A549 (cell line): ENCODE results near the gene CYLD. TPM values are rescaled to one million over a fixed set of nuclear protein-coding genes. Genes with fewer than 3 reads are reported as not detected.

Experiments
- ATAC-seq, 2 experiments: fragments of 200-7000 bp in 1 of 2; fragments of >200 bp in 1 of 2; cut with Nextera tagmentation in 1 of 2; cut with Tn5 transposase in 1 of 2; 3 replicates each; pipeline versions ENCODE4 v1.8.0 to v1.9.1; 2018 to 2020; ENCODE audit warnings: mild to moderate bottlenecking in 1 of 2, moderate library complexity in 1 of 2
- CTCF ChIA-PET: fragments of 300-600 bp; sonication (Branson Sonifier 250); formaldehyde crosslinking; extraction: SDS; loops from one replicate; lab custom pipeline; 2021; ENCODE audit warnings: antibody characterized with exemption, inconsistent platforms; lab: Yijun Ruan, JAX
- POLR2A ChIA-PET: fragments of 350-600 bp; formaldehyde crosslinking; extraction: SDS; loops from one replicate; lab custom pipeline; 2021; ENCODE audit warnings: antibody characterized with exemption, inconsistent platforms; lab: Yijun Ruan, JAX
- DNase-seq, 2 experiments: peaks; one replicate each; pipeline versions ENCODE4 v3.0.0 to v3.0.0-alpha.2; 2011 to 2016; ENCODE audit warnings: low read depth in 1 of 2, low spot score in 1 of 2
- FAIRE-seq: peaks from 2 replicates; lab custom pipeline; 2011; peaks lifted over from hg19 to GRCh38; lab: Jason Lieb, UNC
- H3K27ac ChIP-seq, 2 experiments: fragments of >200 bp; sonication (Bioruptor Twin); formaldehyde crosslinking; 3 replicates each; pipeline ENCODE4 v1.5.1; 2016 to 2017
- H3K4me1 ChIP-seq: fragments of >200 bp; sonication (Bioruptor Twin); formaldehyde crosslinking; 3 replicates; pipeline ENCODE4 v1.6.1; 2016
- H3K4me2 ChIP-seq: fragments of >200 bp; sonication (Bioruptor Twin); formaldehyde crosslinking; 3 replicates; pipeline ENCODE4 v1.6.1; 2016
- H3K4me3 ChIP-seq: fragments of >200 bp; sonication (Bioruptor Twin); formaldehyde crosslinking; 3 replicates; pipeline ENCODE4 v1.5.1; 2016
- H3K9me3 ChIP-seq: fragments of >200 bp; sonication (Bioruptor Twin); formaldehyde crosslinking; 3 replicates; pipeline ENCODE4 v1.6.1; 2016
- BHLHE40 ChIP-seq: IDR thresholded peaks from 2 replicates; pipeline ENCODE4 v1.6.1; 2012; ENCODE audit warnings: low read depth, low read length, inconsistent platforms
- CBX2 ChIP-seq: fragments of 200-600 bp; sonication (generic); IDR thresholded peaks from 2 replicates; pipeline ENCODE4 v1.6.1; 2016; ENCODE audit warnings: low read depth, mild to moderate bottlenecking, borderline replicate concordance
- EP300 ChIP-seq, 2 experiments: fragments of >200 bp; sonication (Bioruptor Twin); formaldehyde crosslinking; IDR thresholded peaks; 2 replicates in 1 of 2; 3 replicates in 1 of 2; pipeline ENCODE4 v1.6.1; 2016 to 2017
- ESRRA ChIP-seq: fragments of 150-350 bp; IDR thresholded peaks from 2 replicates; pipeline ENCODE4 v1.6.1; 2014; ENCODE audit warnings: mild to moderate bottlenecking, low read length, borderline replicate concordance
- FOXS1 ChIP-seq: fragments of 250-450 bp; sonication (Bioruptor Pico); IDR thresholded peaks from 2 replicates; pipeline ENCODE4 v1.5.0; 2020; ENCODE audit warnings: mild to moderate bottlenecking, moderate library complexity
- GATA3 ChIP-seq: IDR thresholded peaks from 2 replicates; pipeline ENCODE4 v1.6.1; 2012; ENCODE audit warnings: borderline replicate concordance
- HDAC2 ChIP-seq: fragments of 200-600 bp; sonication (generic); IDR thresholded peaks from 2 replicates; pipeline ENCODE4 v1.6.1; 2016
- HOXA7 ChIP-seq: fragments of 250-450 bp; sonication (Bioruptor Pico); IDR thresholded peaks from 2 replicates; pipeline ENCODE4 v1.5.0; 2020; ENCODE audit warnings: mild to moderate bottlenecking, moderate library complexity
- HOXB13 ChIP-seq: fragments of 250-450 bp; sonication (Bioruptor Pico); IDR thresholded peaks from 2 replicates; pipeline ENCODE4 v1.5.0; 2020; ENCODE audit warnings: low read depth, mild to moderate bottlenecking, moderate library complexity
- HOXB5 ChIP-seq: fragments of 250-450 bp; sonication (Bioruptor Pico); IDR thresholded peaks from 2 replicates; pipeline ENCODE4 v1.5.0; 2020; ENCODE audit warnings: mild to moderate bottlenecking, moderate library complexity
- JUN ChIP-seq, 2 experiments: fragments of >200 bp; sonication (Bioruptor Twin); formaldehyde crosslinking; IDR thresholded peaks; 2 replicates in 1 of 2; 3 replicates in 1 of 2; pipeline ENCODE4 v1.6.1; 2016 to 2017
- KDM1A ChIP-seq: fragments of 200-600 bp; sonication (generic); IDR thresholded peaks from 2 replicates; pipeline ENCODE4 v1.6.1; 2016; ENCODE audit warnings: low read depth, mild to moderate bottlenecking
- KDM5A ChIP-seq: fragments of 200-600 bp; sonication (generic); IDR thresholded peaks from 2 replicates; pipeline ENCODE4 v1.6.1; 2016; ENCODE audit warnings: antibody characterized with exemption, mild to moderate bottlenecking
- MAFK ChIP-seq: fragments of 450-650 bp; IDR thresholded peaks from 2 replicates; pipeline ENCODE4 v1.6.1; 2014; ENCODE audit not compliant: partially characterized antibody
- NFE2L2 ChIP-seq: fragments of 150-350 bp; conservative IDR thresholded peaks from 2 replicates; pipeline ENCODE4 v1.6.1; 2014; ENCODE audit warnings: low read length
- PBX3 ChIP-seq: IDR thresholded peaks from 2 replicates; pipeline ENCODE4 v1.6.1; 2012
- RCOR1 ChIP-seq: fragments of 150-350 bp; IDR thresholded peaks from 2 replicates; pipeline ENCODE4 v1.6.1; 2014; ENCODE audit warnings: antibody characterized with exemption, low read length, low read depth
- RFX5 ChIP-seq: fragments of 450-650 bp; IDR thresholded peaks from 2 replicates; pipeline ENCODE4 v1.7.1; 2014; ENCODE audit warnings: antibody characterized with exemption, mild to moderate bottlenecking, moderate library complexity
- RNF2 ChIP-seq: fragments of 200-600 bp; sonication (generic); IDR thresholded peaks from 2 replicates; pipeline ENCODE4 v1.6.1; 2016; ENCODE audit warnings: low read depth, mild to moderate bottlenecking, antibody characterized with exemption, moderate library complexity, borderline replicate concordance
- SREBF2 ChIP-seq: fragments of 450-650 bp; IDR thresholded peaks from 2 replicates; pipeline ENCODE4 v1.6.1; 2014; ENCODE audit warnings: mild to moderate bottlenecking, moderate library complexity
- TP53 ChIP-seq: fragments of 250-450 bp; sonication (Bioruptor Pico); IDR thresholded peaks from 2 replicates; pipeline ENCODE4 v1.5.0; 2021; ENCODE audit warnings: mild to moderate bottlenecking, moderate library complexity
- whole genome bisulfite sequencing: methylation state at CpG from one replicate; pipeline ENCODE4 v1.1.6; 2017; ENCODE audit errors: missing lambda C conversion rate; 5-methylcytosine and 5-hydroxymethylcytosine counted together
- polyA plus RNA-seq, 4 experiments: library from polyadenylated mRNA; depleted of rRNA in 3 of 4; stranded (reverse); fragments of >200 nt; fragmentation: RNase III in 1 of 4; extraction: RNeasy Plus Mini Kit Qiagen cat#74134 plus additional on column Dnase treatment in 1 of 4; gene quantifications; 2 replicates in 3 of 4; 3 replicates in 1 of 4; pipeline ENCODE4 v1.2.3, GENCODE V29; 2011 to 2017
- TF ChIP-seq, protein P1 (sequence below): fragments of 150-350 bp; IDR thresholded peaks from 2 replicates; pipeline ENCODE4 v1.6.1; 2014; ENCODE audit warnings: low read depth, mild to moderate bottlenecking, low read length
- TF ChIP-seq, protein P2 (sequence below): fragments of >200 bp; sonication (Bioruptor Twin); formaldehyde crosslinking; IDR thresholded peaks from 3 replicates; pipeline ENCODE4 v1.5.1; 2016

CYLD gene
- polyA plus RNA-seq, 2 of the 4 experiments (the other 2 are of a cell fraction), result 6.5 to 12.7 TPM

DNA sequence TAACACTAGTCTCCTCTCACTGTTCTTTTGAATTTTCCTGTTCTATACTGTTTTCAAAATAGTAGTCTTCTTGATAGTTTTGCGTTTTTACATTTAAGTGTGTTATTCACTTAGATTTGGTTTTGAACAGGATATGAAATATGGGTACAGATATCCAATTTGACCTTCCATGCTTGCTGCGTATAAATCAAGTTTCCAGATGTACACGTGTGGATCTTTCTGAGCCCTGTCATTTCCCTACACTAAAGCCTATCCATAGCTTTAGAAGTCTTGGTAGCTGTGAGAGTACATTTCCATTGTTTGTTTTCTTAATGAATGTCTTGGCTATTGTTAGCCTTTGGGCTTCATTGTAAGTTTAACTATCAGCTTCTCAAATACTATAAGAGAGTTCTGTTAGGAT, 20.4 kb downstream of the CYLD start:
- Histone ChIP-seq H3K9me3 (0 out of 3 replicates have a peak, but pooled peaks cover 2% of the 10 kb centered on the region), H3K4me1 (peaks cover 4% of the 10 kb centered on the region; the same call in 1 of the 3 replicates), H3K4me2 (no peak overlapping the region), H3K4me3 (no peak overlapping the region), H3K27ac (no peak overlapping the region)
- ATAC-seq, result no peak
- TF ChIP-seq HOXA7, result no peak
- TF ChIP-seq RFX5, result no peak
- TF ChIP-seq SREBF2, result no peak
- no peak for TF ChIP-seq MAFK
- TF ChIP-seq FOXS1, result no peak
- no peak for TF ChIP-seq NFE2L2
- TF ChIP-seq, protein P1, sequence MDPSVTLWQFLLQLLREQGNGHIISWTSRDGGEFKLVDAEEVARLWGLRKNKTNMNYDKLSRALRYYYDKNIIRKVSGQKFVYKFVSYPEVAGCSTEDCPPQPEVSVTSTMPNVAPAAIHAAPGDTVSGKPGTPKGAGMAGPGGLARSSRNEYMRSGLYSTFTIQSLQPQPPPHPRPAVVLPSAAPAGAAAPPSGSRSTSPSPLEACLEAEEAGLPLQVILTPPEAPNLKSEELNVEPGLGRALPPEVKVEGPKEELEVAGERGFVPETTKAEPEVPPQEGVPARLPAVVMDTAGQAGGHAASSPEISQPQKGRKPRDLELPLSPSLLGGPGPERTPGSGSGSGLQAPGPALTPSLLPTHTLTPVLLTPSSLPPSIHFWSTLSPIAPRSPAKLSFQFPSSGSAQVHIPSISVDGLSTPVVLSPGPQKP, result no peak
- no peak for TF ChIP-seq HOXB5
- no peak for TF ChIP-seq GATA3
- TF ChIP-seq KDM1A, result no peak
- no peak for TF ChIP-seq EP300 (IDR thresholded peaks at IDR 0.05)
- no peak for TF ChIP-seq ESRRA
- TF ChIP-seq, protein P2, sequence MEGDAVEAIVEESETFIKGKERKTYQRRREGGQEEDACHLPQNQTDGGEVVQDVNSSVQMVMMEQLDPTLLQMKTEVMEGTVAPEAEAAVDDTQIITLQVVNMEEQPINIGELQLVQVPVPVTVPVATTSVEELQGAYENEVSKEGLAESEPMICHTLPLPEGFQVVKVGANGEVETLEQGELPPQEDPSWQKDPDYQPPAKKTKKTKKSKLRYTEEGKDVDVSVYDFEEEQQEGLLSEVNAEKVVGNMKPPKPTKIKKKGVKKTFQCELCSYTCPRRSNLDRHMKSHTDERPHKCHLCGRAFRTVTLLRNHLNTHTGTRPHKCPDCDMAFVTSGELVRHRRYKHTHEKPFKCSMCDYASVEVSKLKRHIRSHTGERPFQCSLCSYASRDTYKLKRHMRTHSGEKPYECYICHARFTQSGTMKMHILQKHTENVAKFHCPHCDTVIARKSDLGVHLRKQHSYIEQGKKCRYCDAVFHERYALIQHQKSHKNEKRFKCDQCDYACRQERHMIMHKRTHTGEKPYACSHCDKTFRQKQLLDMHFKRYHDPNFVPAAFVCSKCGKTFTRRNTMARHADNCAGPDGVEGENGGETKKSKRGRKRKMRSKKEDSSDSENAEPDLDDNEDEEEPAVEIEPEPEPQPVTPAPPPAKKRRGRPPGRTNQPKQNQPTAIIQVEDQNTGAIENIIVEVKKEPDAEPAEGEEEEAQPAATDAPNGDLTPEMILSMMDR, result no peak
- no peak for DNase-seq
- 90% methylated on average over 3 of the region's 3 CpGs for WGBS
- no peak for FAIRE-seq
- ChIA-PET CTCF (no interaction called here), POLR2A (no interaction called here)

DNA sequence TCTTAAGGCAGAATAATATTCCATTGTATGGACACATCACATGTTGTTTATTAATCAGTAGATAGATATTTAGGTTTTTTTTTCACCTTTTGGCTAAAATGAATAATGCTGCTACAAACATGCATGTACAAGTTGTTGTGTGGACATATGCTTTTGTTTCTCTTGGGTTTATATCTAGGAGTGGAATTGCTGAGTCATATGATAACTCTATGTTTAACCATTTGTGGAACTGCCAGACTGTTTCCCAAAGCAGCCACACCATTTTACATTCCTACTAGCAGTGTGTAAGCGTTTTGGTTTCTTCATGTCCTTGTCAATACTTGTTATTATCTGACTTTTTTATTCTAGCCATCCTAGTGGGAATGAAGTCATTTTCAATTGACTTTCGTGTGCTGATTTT, 21.3 kb downstream of the CYLD start:
- no peak for ATAC-seq
- TF ChIP-seq NFE2L2 (peak; percentile 31; the same call in 1 of the 2 replicates), MAFK (peak; percentile 81), RNF2 (no peak), BHLHE40 (no peak), HOXB5 (no peak), SREBF2 (no peak)
- Histone ChIP-seq H3K4me2 (no peak overlapping the region), H3K4me3 (no peak overlapping the region), H3K4me1 (peaks cover 4% of the 10 kb centered on the region; the same call in 1 of the 3 replicates), H3K27ac (no peak overlapping the region), H3K9me3 (0 out of 3 replicates have a peak, but pooled peaks cover 2% of the 10 kb centered on the region)
- no peak for FAIRE-seq
- ChIA-PET CTCF (no interaction called here), POLR2A (no interaction called here)
- DNase-seq, result no peak
- WGBS, result 85% methylated on average over 2 of the region's 2 CpGs

DNA sequence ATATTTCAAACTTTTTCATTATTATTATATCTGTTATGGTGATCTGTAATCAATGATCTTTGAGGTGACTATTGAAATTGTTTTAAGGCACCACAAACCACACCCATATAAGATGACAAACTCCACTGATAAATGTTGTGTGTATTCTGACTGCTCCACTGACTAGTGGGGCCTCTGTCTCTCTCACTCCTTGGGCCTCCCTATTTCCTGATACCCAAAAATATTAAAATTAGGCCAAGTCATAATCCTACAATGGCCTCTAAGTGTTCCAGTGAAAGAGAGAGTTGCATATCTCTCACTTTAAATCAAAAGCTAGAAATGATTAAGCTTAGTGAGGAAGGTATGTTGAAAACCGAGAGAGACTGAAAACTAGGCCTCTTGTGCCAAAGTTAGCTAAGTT, 23.4 kb downstream of the CYLD start:
- H3K4me1 ChIP-seq, result peaks cover 4% of the 10 kb centered on the region; the same call in 1 of the 3 replicates
- ATAC-seq, result no peak
- TF ChIP-seq JUN (IDR thresholded peaks at IDR 0.05) (no peak), BHLHE40 (no peak), PBX3 (no peak)
- no peak overlapping the region for H3K4me2 ChIP-seq
- ChIA-PET CTCF (interaction anchor here (0.6 kb wide), 1 partner anchor 601 kb away, joined by 3 read pairs; no protein-coding TSS in a partner anchor), POLR2A (no interaction called here)
- DNase-seq, result no peak
- no peak overlapping the region for H3K4me3 ChIP-seq
- no peak for FAIRE-seq
- 0 out of 3 replicates have a peak, but pooled peaks cover 2% of the 10 kb centered on the region for H3K9me3 ChIP-seq
- 56% methylated on average over 1 of the region's 1 CpG for WGBS
- no peak overlapping the region for H3K27ac ChIP-seq

- H3K27ac ChIP-seq, result no peak overlapping the region
- H3K4me3 ChIP-seq, result no peak overlapping the region
- ChIA-PET CTCF (interaction anchor here (0.6 to 0.7 kb wide), 2 partner anchors 40 to 601 kb away, joined by 3 to 4 read pairs; no protein-coding TSS in a partner anchor), POLR2A (no interaction called here)
- no peak overlapping the region for H3K4me2 ChIP-seq
- no peak for FAIRE-seq
- H3K4me1 ChIP-seq, result peaks cover 4% of the 10 kb centered on the region; the same call in 1 of the 3 replicates
- WGBS, result 89% methylated on average over 1 of the region's 1 CpG
- no peak for ATAC-seq
- 0 out of 3 replicates have a peak, but pooled peaks cover 2% of the 10 kb centered on the region for H3K9me3 ChIP-seq
- DNase-seq, result no peak
- no peak for TF ChIP-seq NFE2L2
- TF ChIP-seq, protein P1, result no peak
- no peak for TF ChIP-seq TP53
- TF ChIP-seq HOXB13 (CRISPR knock-in tag), result no peak
- TF ChIP-seq RCOR1, result no peak
- no peak for TF ChIP-seq HDAC2
- TF ChIP-seq CBX2, result no peak
- no peak for TF ChIP-seq KDM5A
- TF ChIP-seq RNF2, result no peak
Observed at GRCh38 chr16:50765861-50766260, 24.0 kb downstream of the CYLD start.
